ENCODE measurements around the gene IL1RAP. TPM values are rescaled to one million over a fixed set of nuclear protein-coding genes. Genes with fewer than 3 reads are reported as not detected.

IL1RAP gene
- total and polyA plus RNA-seq, 9 of the 15 experiments (the other 6 are each of a cell fraction or from before 2014, with no cell fraction given): 0.23 to 1.8 (median 0.88) TPM

GRCh38 chr3:190684776-190685175 lies 170.9 kb downstream of the IL1RAP start (continued):
- no peak for TF ChIP-seq RBM34 (IDR thresholded peaks at IDR 0.05; ENCODE audit: borderline replicate concordance, insufficient read depth, low read length)
- TF ChIP-seq NEUROD1 (IDR thresholded peaks at IDR 0.05; ENCODE audit: borderline replicate concordance, low read depth, low read length, partially characterized antibody): no peak
- no peak for TF ChIP-seq SAFB2 (IDR thresholded peaks at IDR 0.05; ENCODE audit: borderline replicate concordance, low read depth, low read length, severe bottlenecking)
- no peak for TF ChIP-seq ZNF668 (CRISPR knock-in tag; IDR thresholded peaks at IDR 0.05)
- TF ChIP-seq BCL6 (CRISPR knock-in tag; IDR thresholded peaks at IDR 0.05): no peak

DNA sequence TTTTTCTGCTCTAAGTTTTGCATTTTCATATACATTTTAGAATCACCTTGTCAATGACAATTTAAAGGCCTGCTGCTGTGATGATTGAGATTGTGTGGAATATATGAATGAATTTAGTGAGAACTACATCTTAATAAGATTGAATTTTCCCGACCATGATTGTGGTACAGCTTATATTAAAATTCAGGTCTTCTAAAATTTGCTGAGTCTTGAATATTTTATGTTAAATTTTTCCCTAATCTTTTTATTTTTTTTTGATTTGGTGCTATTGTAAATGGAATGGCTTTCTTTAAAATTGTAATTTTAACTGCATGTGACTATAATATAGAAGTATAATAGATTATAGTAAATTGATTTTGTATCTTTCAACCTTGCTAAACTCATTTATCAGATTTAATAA lies 172.1 kb downstream of the IL1RAP start:
- Histone ChIP-seq H3K27me3 (ENCODE audit: control insufficient read depth in 2 of 2, insufficient read depth in 2 of 2, low read length in 2 of 2) (no peaks in the 10 kb centered on the region), H3K9me3 (replicated peaks; ENCODE audit: control insufficient read depth, insufficient read depth, low read depth, low read length) (no peaks in the 10 kb centered on the region), H3K4me3 (no peak overlapping the region), H3K27ac (ENCODE audit: extremely low read depth, low read depth, low read length) (no peak overlapping the region), H3K4me1 (replicated peaks in 1 of 2; ENCODE audit: control insufficient read depth in 2 of 2, insufficient read depth in 2 of 2, low read length in 2 of 2) (no peaks in the 10 kb centered on the region), H3K79me2 (ENCODE audit: control insufficient read depth, insufficient read depth, low read length) (no peaks in the 10 kb centered on the region), H3K36me3 (ENCODE audit: control insufficient read depth, insufficient read depth, low read length) (no peaks in the 10 kb centered on the region), H3K9ac (ENCODE audit: insufficient read depth in 1 of 2, low read depth in 2 of 2, low read length in 2 of 2) (no peak overlapping the region), H2AFZ (ENCODE audit: low read depth, low read length) (no peak overlapping the region), H3K4me2 (ENCODE audit: insufficient read depth, low read length) (no peak overlapping the region), H4K20me1 (replicated peaks; ENCODE audit: control insufficient read depth, insufficient read depth, low read length) (no peaks in the 10 kb centered on the region), H3K9me1 (ENCODE audit: control insufficient read depth, insufficient read depth, low read length) (no peaks in the 10 kb centered on the region)
- ChIA-PET CTCF (ENCODE audit: low intra/inter-chr PET ratio) (no interaction called here), POLR2A (no interaction called here)
- no peak for DNase-seq (ENCODE audit: extremely low read depth in 1 of 4, low spot score in 3 of 4)
- no TSS peak for BruUV-seq (replicated peaks)
- WGBS (ENCODE audit: insufficient coverage, low coverage, missing lambda C conversion rate): 0% methylated on average over 1 of the region's 1 CpG
- FAIRE-seq: no peak
- in situ Hi-C loops (cut with MboI) (no loop called here), intact Hi-C loops (cut with micrococcal nuclease) (no loop called here)
- ATAC-seq: no peak
- no peak for TF ChIP-seq MYNN (IDR thresholded peaks at IDR 0.05)
- no peak for TF ChIP-seq MYNN (CRISPR knock-in tag; IDR thresholded peaks at IDR 0.05)
- TF ChIP-seq, protein P1, sequence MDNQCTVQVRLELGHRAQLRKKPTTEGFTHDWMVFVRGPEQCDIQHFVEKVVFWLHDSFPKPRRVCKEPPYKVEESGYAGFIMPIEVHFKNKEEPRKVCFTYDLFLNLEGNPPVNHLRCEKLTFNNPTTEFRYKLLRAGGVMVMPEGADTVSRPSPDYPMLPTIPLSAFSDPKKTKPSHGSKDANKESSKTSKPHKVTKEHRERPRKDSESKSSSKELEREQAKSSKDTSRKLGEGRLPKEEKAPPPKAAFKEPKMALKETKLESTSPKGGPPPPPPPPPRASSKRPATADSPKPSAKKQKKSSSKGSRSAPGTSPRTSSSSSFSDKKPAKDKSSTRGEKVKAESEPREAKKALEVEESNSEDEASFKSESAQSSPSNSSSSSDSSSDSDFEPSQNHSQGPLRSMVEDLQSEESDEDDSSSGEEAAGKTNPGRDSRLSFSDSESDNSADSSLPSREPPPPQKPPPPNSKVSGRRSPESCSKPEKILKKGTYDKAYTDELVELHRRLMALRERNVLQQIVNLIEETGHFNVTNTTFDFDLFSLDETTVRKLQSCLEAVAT (IDR thresholded peaks at IDR 0.05): no peak
- no peak for TF ChIP-seq MCM2 (IDR thresholded peaks at IDR 0.05; ENCODE audit: low read depth)
- TF ChIP-seq GTF2F1 (IDR thresholded peaks at IDR 0.05; ENCODE audit: low read depth, low read length): no peak
- no peak for TF ChIP-seq MYBL2 (IDR thresholded peaks at IDR 0.05; ENCODE audit: low read depth)
- TF ChIP-seq MYBL2 (CRISPR knock-in tag; IDR thresholded peaks at IDR 0.05; ENCODE audit: borderline replicate concordance): no peak
- no peak for TF ChIP-seq ZNF431 (CRISPR knock-in tag; IDR thresholded peaks at IDR 0.05)
- no peak for TF ChIP-seq NR4A1 (CRISPR knock-in tag; IDR thresholded peaks at IDR 0.05)
- no peak for TF ChIP-seq NR4A1 (tag; IDR thresholded peaks at IDR 0.05)
- TF ChIP-seq SAFB2 (IDR thresholded peaks at IDR 0.05; ENCODE audit: borderline replicate concordance, low read depth, low read length, severe bottlenecking): no peak
- TF ChIP-seq, protein P2, sequence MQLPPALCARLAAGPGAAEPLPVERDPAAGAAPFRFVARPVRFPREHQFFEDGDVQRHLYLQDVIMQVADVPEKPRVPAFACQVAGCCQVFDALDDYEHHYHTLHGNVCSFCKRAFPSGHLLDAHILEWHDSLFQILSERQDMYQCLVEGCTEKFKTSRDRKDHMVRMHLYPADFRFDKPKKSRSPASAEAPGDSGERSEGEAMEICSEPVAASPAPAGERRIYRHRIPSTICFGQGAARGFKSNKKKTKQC (CRISPR knock-in tag; IDR thresholded peaks at IDR 0.05): no peak
- no peak for TF ChIP-seq CEBPB (tag; IDR thresholded peaks at IDR 0.05)
- no peak for TF ChIP-seq E4F1 (CRISPR knock-in tag; IDR thresholded peaks at IDR 0.05; ENCODE audit: borderline replicate concordance)
- TF ChIP-seq SMARCA5 (IDR thresholded peaks at IDR 0.05): no peak
- peak; percentile 51 for TF ChIP-seq MAFG (tag; conservative IDR thresholded peaks at IDR 0.05)
- TF ChIP-seq CBX5 (IDR thresholded peaks at IDR 0.05; ENCODE audit: borderline replicate concordance, low read depth): no peak
